DMS 273 treated with DMSO at 0.1 percent for 48 hours (cell line): ENCODE measurements around the gene RPLP2.

ENCODE experiments used
- DNase-seq: peaks from one replicate; lab custom pipeline; 2025; lab: John Stamatoyannopoulos, UW

The RPLP2 gene

DNA sequence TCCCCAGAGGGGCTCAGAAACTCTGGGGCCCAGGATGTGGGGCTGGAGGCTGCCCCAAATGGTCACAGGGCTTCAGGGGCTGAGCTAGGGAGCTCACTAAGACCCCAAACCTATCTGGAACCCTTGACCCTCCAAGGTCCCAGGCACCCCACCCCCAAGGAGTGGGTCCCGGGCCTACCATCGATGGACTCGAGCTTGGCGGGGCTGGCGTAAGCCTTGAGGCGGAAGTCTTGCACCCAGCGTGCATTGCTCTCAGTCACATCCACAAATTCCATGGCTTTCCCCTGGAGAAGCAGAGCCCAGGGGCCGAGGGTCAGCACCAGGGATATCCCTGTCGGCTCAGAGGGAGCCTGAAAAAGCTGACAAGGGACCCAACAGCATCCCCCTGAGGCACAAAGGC lies 35.9 kb upstream of the RPLP2 start:
- DNase-seq: no peak

GRCh38 chr11:774873-775592 lies 34.7 kb upstream of the RPLP2 start:
- DNase-seq: no peak

- DNase-seq: no peak
Observed at GRCh38 chr11:776263-776560, 33.6 kb upstream of the RPLP2 start.

DNA sequence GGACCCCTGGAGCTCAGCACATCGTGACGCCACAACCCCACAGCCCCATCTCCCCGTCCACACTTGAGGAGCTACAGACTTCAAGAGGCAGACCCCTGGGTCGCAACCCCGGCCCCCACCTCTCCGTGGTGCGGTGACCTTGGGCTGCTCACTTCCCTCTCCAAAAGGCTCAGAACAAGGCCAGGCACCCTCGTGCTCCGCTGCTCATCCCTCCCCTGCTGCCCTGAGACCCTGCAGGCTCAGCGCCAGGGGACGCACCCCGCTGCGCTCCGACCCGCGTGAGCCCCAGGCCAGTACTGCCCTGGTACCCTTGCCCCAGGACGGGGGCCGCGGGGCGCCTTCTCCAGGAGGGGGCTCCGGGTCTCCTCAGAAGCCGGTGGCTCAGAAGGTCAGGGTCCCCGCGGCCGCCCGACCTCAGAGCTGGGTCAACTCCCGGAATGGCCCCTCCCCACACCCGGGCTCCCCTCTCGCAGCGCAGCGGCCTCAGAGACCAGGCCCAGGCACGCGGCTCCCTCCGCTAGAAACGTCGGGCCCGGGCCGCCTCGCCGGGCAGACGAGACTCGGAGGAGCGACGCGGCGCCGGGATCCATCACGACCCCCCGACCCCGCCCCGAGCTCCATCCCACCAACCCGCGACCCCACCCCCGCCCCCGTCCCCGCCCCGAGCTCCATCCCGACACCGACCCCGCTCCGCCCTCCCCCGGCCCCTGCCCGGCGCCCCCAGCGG lies 33.0 kb upstream of the RPLP2 start:
- DNase-seq: no peak

DNA sequence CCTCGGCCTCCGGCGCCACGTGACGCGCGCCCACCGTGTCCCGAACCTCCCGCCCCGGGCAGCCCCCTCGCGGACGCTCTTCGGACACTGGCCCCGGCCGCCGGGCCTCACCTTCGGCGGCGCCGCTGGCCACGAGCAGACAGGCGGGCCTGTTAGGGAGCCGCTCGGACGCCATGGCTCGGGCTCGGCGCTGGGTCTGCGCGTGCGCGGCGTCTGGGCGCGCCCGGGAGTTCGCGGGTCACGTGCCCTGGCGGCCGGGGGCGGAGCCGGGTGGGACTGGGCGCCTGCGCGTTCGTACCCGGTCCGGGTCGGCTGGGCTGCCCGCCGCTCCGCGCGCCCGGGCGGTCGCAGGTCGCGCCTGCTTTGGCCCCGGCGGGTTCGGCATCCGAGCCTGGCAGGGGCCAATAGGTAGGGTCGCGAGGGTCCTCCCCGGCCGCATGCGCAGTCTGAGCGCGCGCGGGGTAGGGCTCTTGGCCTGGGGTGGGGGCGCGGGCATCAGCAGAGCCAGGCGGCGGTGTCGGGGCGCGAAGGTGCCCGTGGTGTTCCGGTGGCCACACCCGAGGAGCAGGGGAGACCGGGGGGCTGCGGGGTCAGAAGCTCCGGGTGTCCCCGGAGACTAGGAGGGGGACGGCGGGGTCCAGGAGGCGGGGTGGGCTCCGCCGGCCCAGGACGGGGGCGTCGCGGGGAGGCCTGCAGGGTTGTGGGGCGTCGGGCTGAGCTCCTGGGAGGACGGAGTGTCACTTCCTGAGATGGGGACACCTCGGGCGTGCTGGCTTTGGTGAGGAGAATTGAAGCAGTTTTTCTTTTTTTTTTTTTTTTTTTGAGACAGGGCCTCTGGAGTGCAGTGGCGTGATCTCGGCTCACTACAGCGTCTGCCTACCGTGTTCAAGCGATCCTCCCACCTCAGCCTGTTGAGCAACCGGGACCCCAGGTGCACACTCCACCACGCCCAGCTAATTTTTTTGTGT lies 32.2 kb upstream of the RPLP2 start, which contains the start of gene GATD1:
GATD1 (minus strand) TSS at position 200 of the 968 bp plus-strand sequence; CDS start at position 175, 25 bp downstream.
- DNase-seq: no peak

DNA sequence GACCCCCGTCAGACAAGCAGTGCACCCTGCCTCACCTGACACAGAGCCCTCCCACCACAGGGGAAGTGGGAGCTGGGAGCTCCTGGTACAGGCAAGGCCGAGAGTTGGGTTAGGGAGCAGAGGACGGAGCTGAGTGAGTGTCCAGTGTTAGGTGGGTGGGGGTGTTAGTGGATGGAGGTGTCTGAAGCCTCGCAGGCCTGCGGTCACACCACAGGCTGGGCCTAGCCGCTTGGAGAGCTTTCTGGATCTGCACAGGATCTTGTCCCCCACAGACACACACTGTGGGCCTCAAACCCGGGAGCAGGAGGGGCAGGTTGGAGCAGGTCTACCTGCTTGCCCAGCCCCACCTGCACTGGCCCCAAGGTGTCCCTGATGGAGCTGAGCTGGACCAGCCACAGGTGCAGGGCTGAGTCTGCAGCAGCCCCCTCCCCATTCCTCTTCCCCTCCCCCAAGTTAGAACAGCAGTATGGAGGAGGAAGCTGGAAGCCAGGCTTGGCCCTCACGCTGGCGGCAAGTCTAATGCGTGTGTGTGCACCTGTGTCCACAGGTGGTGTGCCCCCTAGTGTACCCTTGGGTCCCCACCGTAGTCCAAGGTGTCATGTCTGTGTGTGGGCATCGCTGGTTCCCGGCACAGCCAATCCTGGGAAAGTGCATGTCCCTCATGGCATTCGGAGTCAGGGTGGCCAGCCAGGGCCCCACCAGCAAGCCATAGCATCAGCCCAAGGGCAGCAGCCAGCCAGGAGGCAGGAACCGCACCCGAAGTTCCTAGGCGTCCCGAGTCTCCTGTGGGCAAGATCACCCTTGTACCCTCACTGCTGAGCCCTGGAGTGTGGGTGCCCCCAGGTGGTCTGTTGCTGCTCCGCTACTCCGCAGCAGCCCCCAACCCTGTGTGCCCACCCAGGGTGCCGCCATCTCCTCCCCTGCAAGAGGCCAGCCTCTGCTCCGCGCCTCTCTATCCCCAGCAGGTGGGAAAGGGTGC lies 30.5 kb upstream of the RPLP2 start:
- no peak for DNase-seq

DNA sequence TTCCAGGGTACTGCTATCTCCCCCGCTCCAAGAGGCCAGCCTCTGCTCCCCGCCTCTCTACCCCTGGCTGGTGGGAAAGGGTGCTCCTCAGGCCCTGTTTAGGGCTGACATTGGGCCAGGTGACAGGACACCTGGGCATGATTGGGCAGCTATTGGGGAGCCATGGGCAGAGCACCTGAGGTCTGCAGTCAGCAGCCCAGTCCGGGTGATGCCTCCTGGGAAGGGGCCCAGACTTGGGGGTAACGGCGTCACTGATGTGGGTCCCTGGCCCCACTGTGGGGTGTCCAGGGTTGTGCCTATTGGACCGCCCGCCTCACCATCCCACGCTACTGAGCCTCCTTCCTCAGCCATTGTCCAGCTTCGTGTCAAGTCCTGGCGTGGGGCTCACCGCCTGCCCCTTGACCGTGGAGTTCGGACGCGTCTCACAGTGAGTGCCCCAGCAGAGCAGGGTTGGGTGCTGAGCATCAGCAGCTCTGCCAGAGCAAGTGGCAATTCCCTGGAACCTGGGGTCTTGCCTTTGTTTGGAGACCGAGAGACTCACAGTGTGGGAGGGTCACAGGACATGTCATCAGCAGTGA lies 29.7 kb upstream of the RPLP2 start:
- DNase-seq: no peak

GRCh38 chr11:782264-783174 lies 27.2 kb upstream of the RPLP2 start:
- no peak for DNase-seq

GRCh38 chr11:783581-784015 lies 26.2 kb upstream of the RPLP2 start:
- DNase-seq: peak; percentile 95

GRCh38 chr11:786235-787083 lies 23.3 kb upstream of the RPLP2 start:
- DNase-seq: peak; percentile 43

GRCh38 chr11:787084-787675 lies 22.6 kb upstream of the RPLP2 start:
- DNase-seq: no peak

- DNase-seq: no peak
Observed at GRCh38 chr11:788009-788640, 21.6 kb upstream of the RPLP2 start.

DNA sequence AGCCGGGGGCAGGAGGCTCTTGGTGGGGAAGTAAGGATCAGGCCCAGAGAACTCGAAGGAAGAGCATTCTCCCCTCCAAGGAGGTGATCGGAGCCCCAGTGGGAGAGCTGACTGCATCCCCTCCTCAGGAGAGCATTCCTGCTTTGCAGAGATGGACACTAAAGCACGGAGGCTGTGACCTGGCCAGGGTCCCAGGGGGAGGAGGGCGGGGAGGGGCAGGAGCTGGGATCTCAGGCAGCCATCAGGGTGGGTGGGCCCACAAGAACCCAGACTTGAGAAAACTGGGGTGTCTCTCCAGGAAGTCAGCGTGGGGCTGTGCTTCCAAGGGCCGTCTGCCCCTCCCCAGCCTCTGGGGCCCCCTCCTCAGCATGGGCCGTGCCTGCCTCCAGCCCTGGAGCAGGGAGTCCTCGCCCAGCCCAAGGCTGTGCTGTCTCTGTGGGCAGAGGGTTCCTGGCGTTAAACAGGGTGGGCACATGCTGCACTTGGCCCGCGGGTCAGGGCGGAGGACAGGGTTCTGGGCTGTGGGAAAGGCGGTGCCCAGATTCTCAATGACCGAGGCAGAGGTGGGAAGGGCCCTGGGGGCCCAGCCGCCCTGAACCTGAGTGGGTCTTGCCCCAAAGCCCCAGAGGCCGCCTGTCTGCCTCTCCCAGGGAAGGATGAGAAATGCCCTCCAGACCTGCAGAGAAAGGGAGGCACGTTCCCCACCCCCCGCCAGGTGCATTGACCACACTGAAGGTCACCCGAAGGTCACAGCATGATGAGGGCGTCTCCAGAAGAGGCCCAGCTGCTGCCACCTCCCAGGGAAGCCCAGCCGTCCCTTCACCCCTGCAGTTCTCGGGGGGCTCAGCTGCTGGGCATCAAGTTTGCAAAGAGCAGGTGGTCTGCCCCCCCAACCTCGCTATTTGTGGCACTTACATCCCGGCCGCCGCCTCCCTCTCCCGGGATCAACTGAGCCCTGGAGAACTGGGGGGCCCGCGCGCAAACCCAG lies 20.5 kb upstream of the RPLP2 start:
- no peak for DNase-seq

DNA sequence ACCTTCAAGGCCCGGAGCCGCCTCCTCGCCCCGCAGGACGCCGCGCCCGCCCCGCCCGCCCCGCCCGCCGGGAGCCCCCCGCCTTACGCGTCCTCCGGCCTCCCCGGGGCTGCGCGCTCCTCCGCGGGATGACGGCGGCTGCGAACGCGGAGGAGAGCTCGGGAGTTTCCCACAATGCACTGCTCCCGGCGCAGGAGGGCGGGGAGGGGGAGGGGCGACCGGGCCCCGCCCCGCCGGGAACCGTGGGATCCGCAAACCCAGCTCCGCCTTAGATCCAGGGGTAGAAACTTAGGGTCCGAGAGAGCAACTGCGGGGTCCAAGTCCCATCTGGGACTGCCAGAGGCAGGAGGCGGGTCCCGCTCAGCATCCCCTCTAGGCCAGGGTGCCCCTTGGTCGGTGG lies 19.8 kb upstream of the RPLP2 start, which contains the start of gene CEND1:
CEND1 (minus strand) TSS at position 148 of the 400 bp plus-strand sequence. CDS start 1,514 bp downstream, outside the sequence.
- DNase-seq: no peak

- DNase-seq: peak; percentile 40
Observed at GRCh38 chr11:790721-791564, 18.8 kb upstream of the RPLP2 start.
